IPS-15b (cell line): ENCODE data around the gene MIX23.

Source experiments
- H3K27me3 ChIP-seq: one replicate; pipeline ENCODE4 v1.6.1; 2013; ENCODE audit warnings: low read length; ENCODE audit not compliant: control insufficient read depth, insufficient read depth
- H3K36me3 ChIP-seq: one replicate; pipeline ENCODE4 v1.6.1; 2013; ENCODE audit warnings: low read length; ENCODE audit not compliant: control insufficient read depth, insufficient read depth
- H3K4me1 ChIP-seq: one replicate; pipeline ENCODE4 v1.6.1; 2013; ENCODE audit warnings: mild to moderate bottlenecking, low read length; ENCODE audit not compliant: control insufficient read depth, insufficient read depth
- H3K4me3 ChIP-seq: one replicate; pipeline ENCODE4 v1.5.1; 2013; ENCODE audit warnings: low read depth, low read length
- H3K9ac ChIP-seq: one replicate; pipeline ENCODE4 v1.6.1; 2013; ENCODE audit warnings: low read depth, mild to moderate bottlenecking, low read length
- H3K9me3 ChIP-seq: one replicate; pipeline ENCODE4 v1.6.1; 2013; ENCODE audit warnings: mild to moderate bottlenecking, low read length; ENCODE audit not compliant: control insufficient read depth, insufficient read depth

MIX23 gene

GRCh38 chr3:122409446-122409845, 26.4 kb upstream of the MIX23 start:
- Histone ChIP-seq H3K27me3 (no peaks in the 10 kb centered on the region), H3K4me1 (no peaks in the 10 kb centered on the region), H3K4me3 (no peak overlapping the region), H3K36me3 (peaks cover 7% of the 10 kb centered on the region), H3K9ac (no peak overlapping the region), H3K9me3 (no peaks in the 10 kb centered on the region)

GRCh38 chr3:122407946-122408345, 24.9 kb upstream of the MIX23 start:
- Histone ChIP-seq H3K4me1 (no peaks in the 10 kb centered on the region), H3K9me3 (no peaks in the 10 kb centered on the region), H3K4me3 (no peak overlapping the region), H3K27me3 (no peaks in the 10 kb centered on the region), H3K9ac (no peak overlapping the region), H3K36me3 (peaks cover 10% of the 10 kb centered on the region)

DNA sequence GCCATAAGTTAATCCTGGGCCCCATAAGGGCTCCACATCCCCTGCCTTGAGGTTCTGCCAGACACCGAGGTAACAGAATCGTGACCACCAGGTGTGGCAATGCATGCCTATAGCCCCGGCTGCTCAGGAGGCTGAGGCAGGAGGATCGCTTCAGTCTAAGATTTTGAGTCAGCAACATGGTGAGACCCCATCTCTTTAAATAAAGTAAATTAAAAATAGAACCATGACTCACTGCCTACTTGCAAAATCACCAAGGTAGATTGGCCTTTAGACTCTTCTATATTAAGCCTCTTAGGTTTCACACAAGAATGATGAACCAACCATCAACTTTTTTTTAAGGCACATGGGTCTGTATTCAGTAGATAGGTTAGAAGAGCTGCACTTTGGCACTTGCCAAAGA, 23.2 kb upstream of the MIX23 start:
- Histone ChIP-seq H3K9me3 (no peaks in the 10 kb centered on the region), H3K9ac (no peak overlapping the region), H3K4me1 (no peaks in the 10 kb centered on the region), H3K27me3 (no peaks in the 10 kb centered on the region), H3K4me3 (no peak overlapping the region), H3K36me3 (peaks cover 11% of the 10 kb centered on the region)

DNA sequence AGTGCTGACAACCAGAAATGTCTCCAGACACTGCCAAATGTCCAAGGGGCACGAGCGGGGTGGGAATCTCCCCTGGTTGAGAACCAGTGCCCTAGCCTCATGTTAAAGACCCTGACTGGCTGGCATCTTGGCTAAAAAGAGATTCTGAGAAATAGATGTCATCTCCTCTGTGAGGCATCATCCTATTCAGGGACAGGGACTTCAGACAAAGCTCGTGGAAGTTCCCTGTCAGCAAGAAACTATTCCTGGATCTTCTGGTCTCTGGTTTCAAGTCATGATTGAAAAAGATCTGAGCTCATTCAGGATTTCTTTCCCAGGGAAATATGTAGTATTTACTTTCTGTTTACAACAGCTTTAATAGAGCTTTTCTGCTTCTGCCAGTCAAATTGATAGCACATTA, 22.0 kb upstream of the MIX23 start:
- Histone ChIP-seq H3K9me3 (no peaks in the 10 kb centered on the region), H3K9ac (no peak overlapping the region), H3K4me3 (no peak overlapping the region), H3K27me3 (no peaks in the 10 kb centered on the region), H3K36me3 (peaks cover 11% of the 10 kb centered on the region), H3K4me1 (no peaks in the 10 kb centered on the region)

- Histone ChIP-seq H3K9me3 (no peaks in the 10 kb centered on the region), H3K4me3 (no peak overlapping the region), H3K9ac (no peak overlapping the region), H3K36me3 (peaks cover 11% of the 10 kb centered on the region), H3K27me3 (no peaks in the 10 kb centered on the region), H3K4me1 (no peaks in the 10 kb centered on the region)
These were observed 20.5 kb upstream of the MIX23 start for GRCh38 chr3:122403489-122403888.

- H3K4me3 ChIP-seq: no peak overlapping the region
- no peak overlapping the region for H3K9ac ChIP-seq
- no peaks in the 10 kb centered on the region for H3K9me3 ChIP-seq
- H3K4me1 ChIP-seq: no peaks in the 10 kb centered on the region
- peaks cover 3% of the 10 kb centered on the region for H3K36me3 ChIP-seq
- no peaks in the 10 kb centered on the region for H3K27me3 ChIP-seq
These were observed 15.9 kb upstream of the MIX23 start for GRCh38 chr3:122398920-122399319.

DNA sequence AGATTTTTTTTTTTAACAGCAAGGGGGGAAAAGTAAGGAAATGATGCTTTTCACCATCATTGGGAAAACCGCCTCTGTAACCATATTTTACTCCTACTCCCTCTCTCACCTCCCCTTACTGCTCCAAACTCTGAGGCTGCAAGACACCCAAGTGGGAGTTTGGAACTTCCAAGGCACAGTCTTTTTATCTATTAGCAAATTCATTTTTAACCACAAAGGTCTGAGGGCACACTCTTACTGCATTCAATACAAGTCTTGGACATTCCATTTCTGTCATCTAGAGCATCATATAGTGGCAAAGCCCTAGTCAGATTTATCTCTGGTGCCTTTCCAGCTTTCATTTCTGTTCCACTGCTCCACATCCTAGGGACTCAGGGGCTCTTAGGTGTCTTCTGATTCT, 14.2 kb upstream of the MIX23 start:
- Histone ChIP-seq H3K4me3 (no peak overlapping the region), H3K36me3 (no peaks in the 10 kb centered on the region), H3K9me3 (no peaks in the 10 kb centered on the region), H3K4me1 (no peaks in the 10 kb centered on the region), H3K27me3 (no peaks in the 10 kb centered on the region), H3K9ac (no peak overlapping the region)

DNA sequence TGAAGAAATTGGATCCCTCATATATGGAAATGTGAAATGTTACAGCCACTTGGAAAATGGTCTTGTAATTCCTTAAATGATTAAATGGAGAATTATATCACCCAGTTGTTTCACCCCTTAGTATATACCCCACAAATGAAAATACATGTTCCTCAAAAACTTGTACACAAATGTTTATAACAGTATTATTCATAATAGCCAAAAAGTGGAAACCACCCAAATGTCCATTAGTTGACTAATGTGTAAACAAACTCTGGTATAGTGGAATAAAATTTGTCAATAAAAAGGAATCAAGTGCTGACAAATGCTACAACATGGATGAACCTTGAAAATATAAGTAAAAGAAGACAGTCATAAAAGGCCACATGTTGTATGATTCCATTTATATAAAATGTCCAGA, 13.5 kb upstream of the MIX23 start:
- no peak overlapping the region for H3K9ac ChIP-seq
- no peaks in the 10 kb centered on the region for H3K36me3 ChIP-seq
- H3K9me3 ChIP-seq: no peaks in the 10 kb centered on the region
- no peak overlapping the region for H3K4me3 ChIP-seq
- no peaks in the 10 kb centered on the region for H3K27me3 ChIP-seq
- no peaks in the 10 kb centered on the region for H3K4me1 ChIP-seq

- H3K27me3 ChIP-seq: no peaks in the 10 kb centered on the region
- no peaks in the 10 kb centered on the region for H3K4me1 ChIP-seq
- H3K36me3 ChIP-seq: no peaks in the 10 kb centered on the region
- no peak overlapping the region for H3K9ac ChIP-seq
- no peaks in the 10 kb centered on the region for H3K9me3 ChIP-seq
- no peak overlapping the region for H3K4me3 ChIP-seq
These were observed 12.6 kb upstream of the MIX23 start for GRCh38 chr3:122395582-122395981.

DNA sequence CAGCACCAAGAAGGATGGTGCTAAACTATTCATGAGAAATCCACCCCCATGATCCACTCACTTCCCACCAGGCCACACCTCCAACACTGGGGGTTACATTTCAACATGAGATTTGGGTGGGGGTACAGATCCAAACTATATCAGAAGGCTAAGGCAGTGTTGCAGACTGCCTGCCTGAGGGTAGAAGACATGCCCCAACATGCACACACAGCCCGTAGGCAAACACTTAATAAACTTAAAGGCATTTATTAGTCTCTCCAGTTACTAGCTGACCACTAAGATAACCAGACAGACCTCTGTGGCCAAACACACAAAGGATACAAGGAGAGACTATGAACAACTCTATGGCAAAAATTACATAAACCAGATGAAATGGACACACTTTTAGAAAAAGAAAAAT, 11.1 kb upstream of the MIX23 start:
- H3K9ac ChIP-seq: no peak overlapping the region
- H3K4me1 ChIP-seq: no peaks in the 10 kb centered on the region
- no peaks in the 10 kb centered on the region for H3K36me3 ChIP-seq
- no peak overlapping the region for H3K4me3 ChIP-seq
- H3K27me3 ChIP-seq: no peaks in the 10 kb centered on the region
- H3K9me3 ChIP-seq: no peaks in the 10 kb centered on the region

DNA sequence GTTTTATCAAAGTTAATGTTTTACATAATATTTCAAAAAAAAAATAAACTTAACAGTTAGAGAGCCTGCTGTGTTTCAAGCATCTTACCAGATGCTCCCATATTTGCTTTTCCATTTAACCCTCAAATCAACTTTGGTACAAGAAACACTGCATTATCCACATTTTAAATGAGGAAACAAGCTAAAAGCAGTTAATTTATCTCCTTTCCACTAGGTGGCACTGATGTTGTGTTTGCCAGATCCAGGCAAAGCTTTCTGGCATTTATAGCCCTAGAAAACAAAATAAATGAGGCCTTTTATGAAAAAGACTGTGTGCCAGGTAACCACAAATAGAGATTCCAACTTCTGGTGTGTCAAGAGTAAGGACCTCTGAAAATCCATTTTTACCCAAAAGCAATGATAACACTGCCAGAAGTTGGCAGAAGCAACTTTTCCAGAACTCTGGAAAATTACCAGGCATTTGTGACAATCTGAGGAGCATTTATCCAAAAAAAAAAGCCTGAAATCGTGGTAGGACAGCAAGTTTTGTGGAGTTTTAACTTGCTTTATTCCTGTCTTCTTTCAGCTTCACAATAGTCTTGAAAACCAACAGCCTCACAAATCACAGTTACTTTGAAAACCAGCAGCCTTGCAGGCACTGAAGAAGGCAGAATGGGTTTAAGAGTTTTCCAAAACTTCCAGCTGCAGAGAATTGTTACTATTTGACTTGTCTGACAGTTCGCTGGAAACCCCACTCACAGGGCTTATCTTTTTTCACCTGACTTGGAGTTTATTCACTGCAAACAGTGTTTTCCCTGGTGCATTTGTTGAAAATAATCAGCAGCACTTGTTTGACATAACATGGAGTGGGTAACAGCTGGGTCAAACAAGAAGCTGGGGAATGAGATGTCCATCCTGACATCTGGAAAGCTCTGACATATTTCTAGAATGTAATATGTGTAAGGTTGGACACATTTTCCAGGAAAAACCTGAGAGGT, 10.1 kb upstream of the MIX23 start:
- Histone ChIP-seq H3K27me3 (no peaks in the 10 kb centered on the region), H3K9ac (no peak overlapping the region), H3K36me3 (no peaks in the 10 kb centered on the region), H3K4me3 (no peak overlapping the region), H3K4me1 (no peaks in the 10 kb centered on the region), H3K9me3 (no peaks in the 10 kb centered on the region)

DNA sequence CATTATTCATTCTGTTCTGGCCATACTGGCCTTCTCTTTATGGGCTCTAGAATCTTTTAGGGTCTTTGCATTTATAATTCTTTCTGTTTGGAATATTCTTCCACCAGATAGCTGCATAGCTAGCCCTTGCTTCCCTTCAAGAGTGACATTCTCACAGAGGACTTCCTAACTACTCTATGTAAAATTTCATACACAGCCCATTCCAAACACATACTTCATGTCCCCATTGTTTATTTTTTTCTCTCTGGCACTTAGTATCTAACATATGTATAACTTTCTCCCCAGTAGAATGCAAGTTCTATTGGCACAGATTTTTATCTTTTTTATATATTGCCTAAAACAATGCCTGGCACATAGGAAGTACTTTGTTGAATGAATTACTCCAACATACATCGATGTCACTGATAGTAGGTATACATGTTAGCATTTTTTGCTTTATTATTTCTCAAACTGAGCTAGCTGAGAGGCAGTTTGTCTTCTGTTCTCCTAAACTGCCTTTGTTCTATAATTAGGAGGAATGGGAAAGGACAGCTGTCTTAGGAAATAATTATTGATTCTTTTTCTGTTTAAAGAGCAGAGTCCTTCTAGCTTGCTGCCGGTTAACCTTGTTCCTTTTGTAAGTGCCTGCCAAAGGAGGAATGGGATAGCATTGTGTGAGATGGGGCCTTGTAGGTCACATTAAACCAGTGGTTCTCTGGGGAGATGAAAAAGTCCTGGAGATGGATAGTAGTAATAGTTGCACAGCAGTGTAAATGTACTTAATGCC, 8.8 kb upstream of the MIX23 start:
- H3K4me3 ChIP-seq: no peak overlapping the region
- H3K9ac ChIP-seq: no peak overlapping the region
- H3K36me3 ChIP-seq: no peaks in the 10 kb centered on the region
- no peaks in the 10 kb centered on the region for H3K9me3 ChIP-seq
- H3K27me3 ChIP-seq: no peaks in the 10 kb centered on the region
- H3K4me1 ChIP-seq: no peaks in the 10 kb centered on the region
